ENCODE results near the gene FRAT1. TPM values are rescaled to one million over a fixed set of nuclear protein-coding genes. Genes with fewer than 3 reads are reported as not detected.

The FRAT1 gene
- 4.7 TPM for total RNA-seq

DNA sequence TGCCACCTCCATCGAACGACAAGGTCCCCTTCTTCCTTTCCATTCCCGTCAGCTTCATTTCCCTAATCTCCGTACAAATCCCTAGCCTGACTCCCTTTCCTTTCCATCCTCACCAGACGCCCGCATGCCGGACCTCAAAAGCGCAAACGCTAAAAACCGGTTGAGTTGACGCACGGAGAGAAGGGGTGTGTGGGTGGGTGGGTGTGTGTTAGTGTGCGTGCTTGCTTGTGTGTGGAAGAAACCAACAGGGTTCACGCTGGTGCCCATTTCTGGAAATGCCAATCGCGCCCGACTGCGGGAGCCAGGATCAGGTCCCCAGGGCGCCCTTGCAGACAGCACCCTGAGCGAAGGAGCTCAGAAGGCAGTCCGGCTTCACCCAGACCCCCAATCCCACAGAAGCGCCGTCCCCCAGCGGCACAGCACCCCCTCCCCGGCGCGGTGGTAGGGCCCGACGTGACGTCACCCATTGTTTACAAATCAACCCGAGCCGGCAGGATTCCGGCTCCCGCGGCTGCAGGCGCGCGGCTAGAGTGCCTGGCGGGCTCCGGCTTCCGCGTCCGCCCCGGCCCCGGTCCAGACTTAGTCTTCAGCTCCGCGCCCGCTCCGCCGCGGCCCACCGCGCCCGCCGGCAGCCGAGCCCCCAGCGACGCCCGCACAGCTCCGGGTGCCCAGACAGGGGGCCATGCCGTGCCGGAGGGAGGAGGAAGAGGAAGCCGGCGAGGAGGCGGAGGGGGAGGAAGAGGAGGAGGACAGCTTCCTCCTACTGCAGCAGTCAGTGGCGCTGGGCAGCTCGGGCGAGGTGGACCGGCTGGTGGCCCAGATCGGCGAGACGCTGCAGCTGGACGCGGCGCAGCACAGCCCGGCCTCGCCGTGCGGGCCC is at the start of gene FRAT1:
FRAT1 (plus strand) TSS at position 500 of the 880 bp plus-strand sequence; CDS start at position 683, 183 bp downstream.

DNA sequence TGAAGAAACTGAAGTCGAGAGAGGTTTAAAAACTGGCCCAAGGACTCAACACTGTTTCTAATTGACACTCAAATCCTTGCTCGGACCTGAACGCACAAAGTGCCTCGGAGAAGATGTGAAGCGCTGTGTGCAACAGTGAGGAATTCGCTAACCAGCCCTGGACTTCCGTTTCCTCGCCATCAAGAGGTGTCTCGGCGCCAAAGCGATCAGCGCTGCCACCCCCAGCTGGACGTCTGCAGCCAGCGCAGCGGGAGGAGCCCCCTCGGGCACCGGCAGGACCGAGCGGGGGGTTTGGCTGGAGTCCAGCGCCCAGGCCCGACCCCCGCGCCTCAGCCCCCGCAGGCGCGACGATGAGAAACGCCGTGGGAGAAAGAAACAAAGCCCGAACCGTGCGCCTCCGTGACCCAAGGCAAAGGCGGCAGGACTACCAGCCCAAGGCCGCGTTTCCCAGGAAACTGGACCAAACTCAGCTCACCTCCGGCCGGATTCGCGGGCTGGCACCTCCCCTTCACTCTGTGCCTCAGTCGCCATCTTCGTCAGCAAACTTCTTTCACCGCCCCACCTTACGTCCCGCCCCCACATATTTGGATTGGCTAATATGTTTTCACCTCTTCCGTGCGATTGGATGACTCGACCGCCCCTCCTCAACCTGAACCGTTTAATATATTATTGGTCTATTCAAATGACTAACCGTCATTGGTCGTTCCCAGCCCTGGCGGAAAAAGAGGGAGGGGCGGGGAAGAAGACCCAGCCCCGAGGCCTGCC is 26.8 kb upstream of the FRAT1 start, which contains the start of gene ARHGAP19:
ARHGAP19 (minus strand) TSS at position 541 of the 765 bp plus-strand sequence; CDS start at position 531, 10 bp downstream.

DNA sequence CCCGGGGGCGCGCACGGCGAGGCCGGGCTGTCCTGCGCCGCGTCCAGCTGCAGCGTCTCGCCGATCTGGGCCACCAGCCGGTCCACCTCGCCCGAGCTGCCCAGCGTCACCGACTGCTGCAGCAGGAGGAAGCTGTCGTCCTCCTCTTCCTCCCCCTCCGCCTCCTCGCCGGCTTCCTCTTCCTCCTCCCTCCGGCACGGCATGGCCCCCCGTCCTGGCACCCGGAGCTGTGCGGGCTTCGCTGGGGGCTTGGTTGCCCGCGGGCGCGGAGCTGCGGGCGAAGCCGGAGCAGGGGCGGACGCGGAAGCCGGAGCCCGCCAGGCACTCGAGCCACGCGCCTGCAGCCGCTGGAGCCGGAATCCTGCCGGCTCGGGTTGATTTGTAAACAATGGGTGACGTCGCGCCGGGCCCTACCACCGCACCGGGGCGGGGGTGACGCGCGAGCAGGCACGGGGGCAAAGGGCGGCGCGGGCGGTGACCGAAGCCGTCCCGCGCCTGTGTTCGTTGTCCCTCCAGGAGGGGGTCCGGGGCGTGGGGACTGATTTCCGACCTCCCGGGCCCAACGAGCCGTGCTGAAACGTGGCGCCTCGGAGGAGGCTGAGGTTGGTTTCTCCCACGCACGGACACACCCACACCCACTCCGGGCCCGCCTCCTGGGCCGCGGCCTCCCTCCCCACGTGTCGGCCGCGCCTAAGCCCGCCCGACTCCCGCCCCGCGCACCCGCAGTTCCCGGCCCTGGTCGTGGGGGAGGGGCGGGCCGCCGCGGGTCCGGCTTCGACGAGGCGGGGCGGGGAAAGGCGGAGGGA is 15.5 kb downstream of the FRAT1 start, which contains the start of gene FRAT2:
FRAT2 (minus strand) TSS at position 360 of the 806 bp plus-strand sequence; CDS start at position 203, 157 bp downstream.

Small RNA genes within 50 kb of the gene (small RNA-seq; reads per million reads assigned to genes)
- gene RF00017 (ENCODE audit: low replicate concordance), result not detected

Other genes starting within 250 kb of the FRAT1 start
- gene SLIT1, start 133.3 kb upstream of the FRAT1 start, total RNA-seq, result 98.0 TPM
- gene ARHGAP19, start 26.6 kb upstream of the FRAT1 start, total RNA-seq, result 9.4 TPM
- 11.6 TPM for gene FRAT2, start 15.5 kb downstream of the FRAT1 start, total RNA-seq
- gene RRP12, start 82.1 kb downstream of the FRAT1 start, total RNA-seq, result 18.2 TPM
- gene PGAM1, start 106.9 kb downstream of the FRAT1 start, total RNA-seq, result 105 TPM
- 39.1 TPM for gene EXOSC1, start 126.7 kb downstream of the FRAT1 start, total RNA-seq
- gene ZDHHC16, start 126.9 kb downstream of the FRAT1 start, total RNA-seq, result 40.7 TPM
- gene MMS19, start 179.2 kb downstream of the FRAT1 start, total RNA-seq, result 94.8 TPM
- gene UBTD1, start 179.7 kb downstream of the FRAT1 start, total RNA-seq, result 0.94 TPM

All from parietal lobe (tissue), 2 donors.